ENCODE data around the gene ADCY3.

The ADCY3 gene

GRCh38 chr2:24907116-24907515 lies 12.9 kb downstream of the ADCY3 start:
- ATAC-seq, result no peak
- no peak for TF ChIP-seq ZC3H10 (CRISPR knock-in tag; IDR thresholded peaks at IDR 0.05)
- TF ChIP-seq TSHZ2 (CRISPR knock-in tag; IDR thresholded peaks at IDR 0.05), result no peak
- TF ChIP-seq POU6F1 (CRISPR knock-in tag; IDR thresholded peaks at IDR 0.05; ENCODE audit: borderline replicate concordance, low read depth), result no peak
- TF ChIP-seq CREB5 (CRISPR knock-in tag; IDR thresholded peaks at IDR 0.05; ENCODE audit: low read depth), result no peak
- TF ChIP-seq ZNF565 (CRISPR knock-in tag; conservative IDR thresholded peaks at IDR 0.05; ENCODE audit: low read depth), result no peak

- TF ChIP-seq GLIS3 (CRISPR knock-in tag; IDR thresholded peaks at IDR 0.05) (no peak), ZNF565 (CRISPR knock-in tag; conservative IDR thresholded peaks at IDR 0.05; ENCODE audit: low read depth) (no peak), ZNF8 (CRISPR knock-in tag; IDR thresholded peaks at IDR 0.05) (no peak), SNAI2 (CRISPR knock-in tag; IDR thresholded peaks at IDR 0.05) (no peak), RARB (CRISPR knock-in tag; IDR thresholded peaks at IDR 0.05) (no peak), ZC3H10 (CRISPR knock-in tag; IDR thresholded peaks at IDR 0.05) (no peak), CSDC2 (CRISPR knock-in tag; IDR thresholded peaks at IDR 0.05) (no peak), OSR1 (CRISPR knock-in tag; IDR thresholded peaks at IDR 0.05) (no peak), ISL1 (CRISPR knock-in tag; IDR thresholded peaks at IDR 0.05) (no peak), ZFP30 (CRISPR knock-in tag; IDR thresholded peaks at IDR 0.05) (no peak)
- no peak for ATAC-seq
Measured at GRCh38 chr2:24906466-24906865, 13.6 kb downstream of the ADCY3 start.

- no peak for TF ChIP-seq ZNF8 (CRISPR knock-in tag; IDR thresholded peaks at IDR 0.05)
- no peak for TF ChIP-seq CSDC2 (CRISPR knock-in tag; IDR thresholded peaks at IDR 0.05)
- no peak for TF ChIP-seq PPARA (CRISPR knock-in tag; IDR thresholded peaks at IDR 0.05; ENCODE audit: borderline replicate concordance)
- TF ChIP-seq OSR1 (CRISPR knock-in tag; IDR thresholded peaks at IDR 0.05), result no peak
- TF ChIP-seq ARNTL (CRISPR knock-in tag; IDR thresholded peaks at IDR 0.05; ENCODE audit: borderline replicate concordance, low read depth), result no peak
- no peak for TF ChIP-seq CSRNP3 (CRISPR knock-in tag; IDR thresholded peaks at IDR 0.05)
- no peak for TF ChIP-seq ISL1 (CRISPR knock-in tag; IDR thresholded peaks at IDR 0.05)
- no peak for TF ChIP-seq SNAI2 (CRISPR knock-in tag; IDR thresholded peaks at IDR 0.05)
- no peak for TF ChIP-seq ESRRG (CRISPR knock-in tag; IDR thresholded peaks at IDR 0.05)
- TF ChIP-seq ZNF565 (CRISPR knock-in tag; conservative IDR thresholded peaks at IDR 0.05; ENCODE audit: low read depth), result no peak
- TF ChIP-seq TOX (CRISPR knock-in tag; IDR thresholded peaks at IDR 0.05; ENCODE audit: borderline replicate concordance), result no peak
- no peak for TF ChIP-seq BACH2 (CRISPR knock-in tag; IDR thresholded peaks at IDR 0.05; ENCODE audit: borderline replicate concordance)
- no peak for TF ChIP-seq TSHZ2 (CRISPR knock-in tag; IDR thresholded peaks at IDR 0.05)
- TF ChIP-seq CREB5 (CRISPR knock-in tag; IDR thresholded peaks at IDR 0.05; ENCODE audit: low read depth), result no peak
- TF ChIP-seq ZC3H10 (CRISPR knock-in tag; IDR thresholded peaks at IDR 0.05), result no peak
- ATAC-seq, result no peak
Measured at GRCh38 chr2:24903161-24904103, 16.6 kb downstream of the ADCY3 start.

Data from SK-N-SH treated with all-trans-retinoic acid at 6 μM for 48 hours (cell line).